ENCODE results near the gene RGS6.
A peak's percentile ranks its signal among the peaks of the same experiment; 100 is the strongest.

The RGS6 gene

GRCh38 chr14:72543341-72543740, 611.1 kb downstream of the RGS6 start:
- no peak for DNase-seq
- TF ChIP-seq GATA1 (IDR thresholded peaks at IDR 0.05; ENCODE audit: low read depth, low read length) (no peak), POLR2A (IDR thresholded peaks at IDR 0.05; ENCODE audit: low read length) (no peak)

- TF ChIP-seq GATA1 (IDR thresholded peaks at IDR 0.05; ENCODE audit: low read depth, low read length) (no peak), POLR2A (IDR thresholded peaks at IDR 0.05; ENCODE audit: low read length) (no peak)
- DNase-seq: no peak
Measured at GRCh38 chr14:72544615-72545387, 612.6 kb downstream of the RGS6 start.

- DNase-seq: no peak
- TF ChIP-seq POLR2A (IDR thresholded peaks at IDR 0.05; ENCODE audit: low read length): no peak
- TF ChIP-seq GATA1 (IDR thresholded peaks at IDR 0.05; ENCODE audit: low read depth, low read length): no peak
Measured at GRCh38 chr14:72545411-72546311, 613.4 kb downstream of the RGS6 start.

GRCh38 chr14:72546344-72547016, 614.3 kb downstream of the RGS6 start:
- no peak for DNase-seq
- TF ChIP-seq GATA1 (IDR thresholded peaks at IDR 0.05; ENCODE audit: low read depth, low read length): no peak
- no peak for TF ChIP-seq POLR2A (IDR thresholded peaks at IDR 0.05; ENCODE audit: low read length)

GRCh38 chr14:72547999-72548398, 615.8 kb downstream of the RGS6 start:
- no peak for TF ChIP-seq POLR2A (IDR thresholded peaks at IDR 0.05; ENCODE audit: low read length)
- no peak for TF ChIP-seq GATA1 (IDR thresholded peaks at IDR 0.05; ENCODE audit: low read depth, low read length)
- peak in 1 of 2 experiments; percentile 11 for DNase-seq

- TF ChIP-seq POLR2A (IDR thresholded peaks at IDR 0.05; ENCODE audit: low read length) (no peak), GATA1 (IDR thresholded peaks at IDR 0.05; ENCODE audit: low read depth, low read length) (no peak)
- DNase-seq: no peak
Measured at GRCh38 chr14:72549026-72549425, 616.8 kb downstream of the RGS6 start.

GRCh38 chr14:72549854-72550253, 617.6 kb downstream of the RGS6 start:
- DNase-seq: no peak
- TF ChIP-seq GATA1 (IDR thresholded peaks at IDR 0.05; ENCODE audit: low read depth, low read length) (no peak), POLR2A (IDR thresholded peaks at IDR 0.05; ENCODE audit: low read length) (no peak)

GRCh38 chr14:72550513-72550912, 618.3 kb downstream of the RGS6 start:
- TF ChIP-seq GATA1 (IDR thresholded peaks at IDR 0.05; ENCODE audit: low read depth, low read length): no peak
- no peak for TF ChIP-seq POLR2A (IDR thresholded peaks at IDR 0.05; ENCODE audit: low read length)
- no peak for DNase-seq

- DNase-seq: no peak
- TF ChIP-seq POLR2A (IDR thresholded peaks at IDR 0.05; ENCODE audit: low read length) (no peak), GATA1 (IDR thresholded peaks at IDR 0.05; ENCODE audit: low read depth, low read length) (no peak)
Measured at GRCh38 chr14:72552236-72552635, 620.0 kb downstream of the RGS6 start.

- TF ChIP-seq GATA1 (IDR thresholded peaks at IDR 0.05; ENCODE audit: low read depth, low read length) (no peak), POLR2A (IDR thresholded peaks at IDR 0.05; ENCODE audit: low read length) (no peak)
- no peak for DNase-seq
Measured at GRCh38 chr14:72553161-72553560, 620.9 kb downstream of the RGS6 start.

GRCh38 chr14:72553656-72554055, 621.4 kb downstream of the RGS6 start:
- TF ChIP-seq GATA1 (IDR thresholded peaks at IDR 0.05; ENCODE audit: low read depth, low read length) (no peak), POLR2A (IDR thresholded peaks at IDR 0.05; ENCODE audit: low read length) (no peak)
- no peak for DNase-seq

GRCh38 chr14:72554401-72554800, 622.2 kb downstream of the RGS6 start:
- DNase-seq: no peak
- TF ChIP-seq GATA1 (IDR thresholded peaks at IDR 0.05; ENCODE audit: low read depth, low read length) (no peak), POLR2A (IDR thresholded peaks at IDR 0.05; ENCODE audit: low read length) (no peak)

GRCh38 chr14:72554994-72555608, 622.9 kb downstream of the RGS6 start:
- no peak for DNase-seq
- TF ChIP-seq GATA1 (IDR thresholded peaks at IDR 0.05; ENCODE audit: low read depth, low read length) (no peak), POLR2A (IDR thresholded peaks at IDR 0.05; ENCODE audit: low read length) (no peak)
